GM20431 (cell line): ENCODE data around the gene ST8SIA4.

Source experiments
- in situ Hi-C: fragments of 300-500 bp; cut with MseI, MboI; formaldehyde crosslinking; loops from one replicate; pipeline ENCODE4 v1.15.0; 2020; ENCODE audit warnings: low sequenced_read_pairs; ENCODE audit not compliant: unreplicated experiment

The ST8SIA4 gene

GRCh38 chr5:100877274-100877673, 25.8 kb downstream of the ST8SIA4 start:
- in situ Hi-C loops = loop anchor here (25.0 kb wide), 1 partner anchor 90 kb away; no protein-coding TSS in a partner anchor

DNA sequence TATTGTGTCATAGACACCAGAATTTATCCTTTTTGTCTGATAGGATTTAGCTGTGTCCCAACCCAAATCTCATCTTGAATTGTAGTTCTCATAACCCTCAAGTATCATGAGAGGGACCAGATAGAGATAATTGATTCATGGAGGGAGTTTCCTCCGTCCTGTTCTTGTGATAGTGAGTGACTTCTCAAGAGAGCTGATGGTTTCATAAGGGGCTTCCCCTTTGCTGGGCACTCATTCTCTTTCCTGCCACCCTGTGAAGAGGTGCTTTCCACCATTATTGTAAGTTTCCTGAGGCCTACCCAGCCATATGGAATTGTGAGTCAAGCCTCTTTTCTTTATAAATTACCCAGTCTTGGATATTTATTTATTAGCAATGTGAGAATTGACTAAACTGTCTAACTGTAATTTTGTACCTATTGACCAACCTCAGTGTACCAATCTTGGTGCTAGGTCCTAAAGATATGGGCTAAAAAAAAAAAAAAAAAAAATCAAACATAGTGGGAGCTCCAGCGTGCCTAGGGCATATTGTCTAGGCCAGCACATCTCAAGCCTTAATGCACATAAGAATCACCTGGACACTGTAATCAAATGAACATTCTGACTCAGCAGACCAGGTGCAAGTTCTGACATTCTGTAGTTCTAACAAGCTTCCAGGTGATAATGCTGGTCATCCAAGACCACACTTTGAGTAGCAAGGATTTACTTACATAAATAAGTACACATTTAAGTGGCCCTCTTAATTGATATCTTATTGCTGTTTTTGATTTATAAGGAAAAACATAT, 30.5 kb downstream of the ST8SIA4 start:
- in situ Hi-C loops = no loop called here

DNA sequence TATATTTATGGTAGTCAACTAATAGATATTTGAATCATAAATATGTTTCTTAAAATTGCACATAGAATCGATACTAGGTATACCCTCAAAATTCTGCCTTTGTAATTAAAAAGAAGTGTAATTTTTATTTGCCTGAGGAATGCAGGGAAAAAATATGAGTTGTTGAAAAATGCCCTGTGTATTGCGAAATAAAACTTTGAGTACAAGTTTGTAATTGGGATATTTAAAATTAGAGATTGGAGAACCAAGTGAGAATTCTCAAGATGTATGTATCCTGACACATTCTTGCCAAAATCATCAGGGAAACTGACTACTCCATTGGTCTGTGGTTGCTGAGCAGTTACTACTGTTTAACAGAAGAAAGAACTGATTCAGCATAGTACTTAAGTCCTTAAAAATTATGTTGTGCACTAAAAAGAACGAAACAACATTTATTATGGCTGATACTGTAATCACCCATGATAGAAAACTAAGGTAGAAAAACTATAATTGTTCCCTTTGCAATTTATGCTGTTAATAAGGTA, 36.0 kb downstream of the ST8SIA4 start:
- in situ Hi-C loops = no loop called here

GRCh38 chr5:100864931-100865330, 38.2 kb downstream of the ST8SIA4 start:
- in situ Hi-C loops = no loop called here

- in situ Hi-C loops = no loop called here
Observed at GRCh38 chr5:100863739-100864138, 39.3 kb downstream of the ST8SIA4 start.

- in situ Hi-C loops = no loop called here
Observed at GRCh38 chr5:100861148-100861547, 41.9 kb downstream of the ST8SIA4 start.

- in situ Hi-C loops = no loop called here
Observed at GRCh38 chr5:100860407-100860806, 42.7 kb downstream of the ST8SIA4 start.

GRCh38 chr5:100858987-100859545, 44.0 kb downstream of the ST8SIA4 start:
- in situ Hi-C loops = no loop called here

DNA sequence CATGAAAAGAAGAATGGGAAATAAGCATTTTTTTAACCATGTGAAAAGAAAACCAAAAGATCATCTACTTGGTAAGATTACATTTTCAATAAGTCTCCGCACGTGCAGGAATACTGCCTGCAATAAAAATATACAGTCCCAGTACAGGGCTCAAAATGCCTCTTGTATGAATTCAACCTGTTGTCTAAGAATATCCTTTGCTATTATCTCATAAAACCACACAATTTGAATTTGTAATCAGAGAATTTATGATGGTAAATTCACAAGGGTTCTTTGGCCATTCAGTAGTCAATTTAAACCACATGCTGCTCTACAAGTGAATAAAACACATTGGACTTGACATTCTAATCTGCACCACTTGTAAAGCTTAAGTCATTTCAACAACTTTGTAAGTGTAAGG, 46.6 kb downstream of the ST8SIA4 start:
- in situ Hi-C loops = no loop called here

DNA sequence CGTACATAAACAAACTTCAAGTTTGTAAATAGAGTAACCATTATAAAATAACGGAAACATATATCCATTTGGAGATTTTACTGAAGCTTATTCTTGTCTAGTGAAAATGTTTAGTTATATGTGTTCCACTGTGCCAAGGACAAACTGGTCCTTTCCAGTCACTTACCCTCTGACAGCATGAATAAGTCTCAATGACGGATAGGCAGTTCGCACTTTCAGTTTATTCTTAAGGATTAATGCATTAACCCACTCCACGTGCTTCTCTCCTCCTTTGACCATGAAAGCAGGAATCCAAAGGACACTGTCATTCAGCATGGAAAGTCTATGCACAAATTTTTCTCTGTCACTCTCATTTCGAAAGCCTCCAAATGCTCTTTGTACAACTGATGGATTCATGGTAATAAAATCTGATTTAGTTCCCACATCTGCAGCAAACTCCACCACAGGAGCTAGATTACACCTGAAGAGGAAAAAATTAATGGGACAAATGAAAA, 47.1 kb downstream of the ST8SIA4 start:
- in situ Hi-C loops = no loop called here

DNA sequence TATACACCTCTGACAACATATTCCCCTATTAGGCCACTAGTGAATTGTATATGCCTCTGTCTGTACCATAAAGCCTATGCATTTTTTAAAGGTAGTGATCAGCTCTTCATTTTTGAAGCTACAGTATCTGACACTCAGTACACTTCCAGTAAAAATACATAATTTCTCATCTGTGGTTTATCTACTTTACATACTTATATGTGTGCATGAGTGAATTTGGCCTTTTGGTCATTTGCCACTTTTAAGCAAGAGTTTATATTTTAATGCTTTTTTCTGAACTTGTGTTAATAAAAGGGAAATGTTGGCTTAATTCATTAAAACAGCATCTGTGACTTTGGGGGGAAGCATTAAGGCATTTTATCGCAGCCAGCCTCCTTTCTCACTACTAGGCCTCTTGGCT, 47.8 kb downstream of the ST8SIA4 start:
- in situ Hi-C loops = no loop called here

DNA sequence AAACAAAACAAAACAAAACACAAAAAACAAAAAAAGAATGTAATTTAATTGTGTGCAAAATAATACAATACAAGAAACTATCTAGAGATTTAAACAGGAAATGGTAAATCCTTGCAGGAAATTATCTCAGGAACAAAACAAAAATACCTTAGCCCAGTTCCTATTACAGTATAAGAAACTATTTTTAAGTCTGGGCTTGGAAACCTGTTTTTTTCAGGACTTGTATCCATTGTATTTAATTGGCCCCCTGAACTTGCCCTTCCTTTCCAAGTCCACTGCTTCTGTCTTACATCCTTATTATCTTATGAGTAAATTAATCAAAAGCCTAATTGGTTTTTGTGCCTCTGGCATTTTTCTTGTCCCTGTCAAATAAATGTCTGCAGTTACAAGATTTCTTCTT, 48.5 kb downstream of the ST8SIA4 start:
- in situ Hi-C loops = no loop called here

- in situ Hi-C loops = no loop called here
Observed at GRCh38 chr5:100853582-100853981, 49.5 kb downstream of the ST8SIA4 start.

DNA sequence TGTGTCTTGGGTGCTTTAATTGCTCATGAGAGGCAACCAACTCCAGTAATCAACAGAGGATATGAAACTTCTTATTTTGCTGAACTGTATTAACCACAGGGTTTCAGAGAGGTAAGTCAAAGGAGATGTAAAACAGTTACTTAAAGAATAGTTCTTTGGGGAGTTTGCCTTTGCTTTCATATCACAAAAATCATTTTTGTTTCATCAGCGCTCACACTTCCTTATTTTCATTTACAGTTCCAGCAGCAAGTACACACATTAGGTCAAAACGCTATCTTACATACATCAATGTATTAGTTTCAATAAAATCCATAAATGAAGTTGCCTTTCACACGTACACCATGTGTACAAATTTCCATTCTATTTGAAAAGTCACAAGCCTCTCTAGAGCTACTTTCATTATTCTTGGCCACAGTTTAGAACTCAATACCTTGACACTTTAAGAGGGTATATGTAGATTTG, 50.1 kb downstream of the ST8SIA4 start:
- in situ Hi-C loops = no loop called here

DNA sequence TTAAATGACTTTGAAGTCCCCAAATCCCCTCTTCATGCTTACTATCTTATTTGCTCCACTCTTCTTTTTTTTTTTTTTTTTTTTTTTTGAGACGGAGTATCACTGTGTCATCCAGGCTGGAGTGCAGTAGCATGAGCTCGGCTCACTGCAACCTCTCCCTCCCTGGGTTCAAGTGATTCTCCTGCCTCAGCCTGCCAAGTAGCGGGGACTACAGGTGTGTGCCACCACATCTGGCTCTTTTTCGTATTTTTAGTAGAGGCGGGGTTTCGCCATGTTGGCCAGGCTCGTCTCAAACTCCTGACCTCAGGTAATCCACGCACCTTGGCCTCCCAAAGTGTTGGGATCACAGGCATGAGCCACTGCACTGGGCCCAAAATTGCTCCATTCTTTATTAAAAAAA, 51.0 kb downstream of the ST8SIA4 start:
- in situ Hi-C loops = no loop called here

DNA sequence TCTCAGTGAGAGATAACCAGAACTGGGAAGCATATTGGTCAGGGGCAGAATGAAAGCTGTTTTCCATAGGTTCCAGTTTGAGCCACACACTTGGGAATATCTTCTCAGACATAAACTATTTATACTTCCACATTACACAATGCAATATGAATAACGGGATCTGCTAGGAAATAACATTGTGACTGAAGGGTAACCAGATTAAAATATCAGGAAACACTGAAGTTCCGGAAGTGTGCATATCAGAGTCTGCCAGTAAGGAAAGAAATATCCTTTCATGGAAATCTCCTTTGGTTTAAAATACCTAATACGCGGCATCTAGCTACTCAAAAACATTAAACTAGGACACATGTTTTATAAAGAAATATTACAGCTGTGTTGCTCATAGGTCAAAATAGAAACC, 56.3 kb downstream of the ST8SIA4 start:
- in situ Hi-C loops = no loop called here

DNA sequence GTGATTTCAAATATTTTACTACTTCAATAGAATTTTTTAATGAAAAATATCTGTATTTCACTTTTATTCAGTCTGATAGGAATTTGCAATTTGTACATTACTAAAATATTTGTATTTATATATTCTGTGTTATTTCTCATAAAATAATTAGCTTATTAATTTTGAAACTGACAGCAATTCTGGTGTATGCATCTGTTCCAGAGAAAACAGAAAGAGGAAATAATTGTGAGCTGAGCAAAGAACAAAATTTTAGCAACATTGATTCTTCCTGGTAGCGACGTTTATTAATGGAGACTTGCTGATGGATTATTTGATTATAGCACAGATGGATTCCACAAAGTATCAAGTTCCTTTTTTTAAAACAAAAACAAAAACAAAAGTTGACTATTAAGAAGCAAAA, 61.0 kb downstream of the ST8SIA4 start:
- in situ Hi-C loops = no loop called here

DNA sequence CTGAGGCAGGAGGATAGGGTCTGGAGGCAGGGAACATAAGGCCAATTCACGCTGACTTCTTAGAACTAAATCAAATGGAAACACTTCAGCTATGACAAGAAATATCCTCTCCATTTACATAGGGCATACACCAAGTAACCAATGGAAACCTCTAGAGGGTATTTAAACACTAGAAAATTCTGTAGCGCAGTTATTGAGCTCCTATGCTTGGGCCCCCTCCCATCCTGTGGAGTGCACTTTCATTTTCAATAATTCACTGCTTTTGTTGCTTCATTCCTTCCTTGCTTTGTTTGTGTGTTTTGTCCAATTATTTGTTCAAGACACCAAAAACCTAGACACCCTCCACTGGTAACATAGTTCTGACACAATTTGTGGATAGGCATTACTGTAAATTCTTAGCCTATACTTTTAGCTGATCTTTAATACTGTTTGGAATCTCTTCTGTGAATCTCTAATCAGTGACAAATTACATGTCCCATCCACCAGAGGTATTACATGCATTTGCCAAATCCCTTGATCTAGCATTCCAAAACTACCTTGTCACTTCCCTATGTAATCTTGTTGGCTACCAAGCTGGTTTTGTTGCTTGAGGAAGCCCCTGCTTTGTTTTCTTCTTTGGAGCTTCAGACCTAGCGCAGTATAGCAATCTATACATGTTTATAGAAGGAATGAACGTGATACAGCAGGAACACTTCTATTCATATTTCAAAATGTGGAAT, 61.6 kb downstream of the ST8SIA4 start:
- in situ Hi-C loops = no loop called here

DNA sequence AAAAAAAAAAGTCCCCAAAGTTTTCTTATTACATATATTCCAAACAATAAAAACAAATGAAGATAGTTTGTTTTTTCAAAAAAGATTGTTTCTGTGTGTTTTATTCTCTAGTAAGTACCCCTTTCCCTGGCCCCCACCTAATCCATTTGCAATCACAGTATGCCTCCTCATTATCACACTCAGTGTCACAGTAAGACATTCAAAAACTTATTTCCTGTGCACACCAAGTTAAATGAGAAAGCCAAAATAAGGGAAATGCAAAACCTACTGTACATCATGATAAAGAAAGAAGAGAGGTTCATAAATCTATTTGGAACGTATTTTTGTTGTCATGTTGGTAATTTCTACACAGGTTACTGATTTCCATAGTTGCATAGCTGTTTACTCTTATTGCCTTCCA, 62.3 kb downstream of the ST8SIA4 start:
- in situ Hi-C loops = no loop called here

GRCh38 chr5:100840370-100840769, 62.7 kb downstream of the ST8SIA4 start:
- in situ Hi-C loops = no loop called here

DNA sequence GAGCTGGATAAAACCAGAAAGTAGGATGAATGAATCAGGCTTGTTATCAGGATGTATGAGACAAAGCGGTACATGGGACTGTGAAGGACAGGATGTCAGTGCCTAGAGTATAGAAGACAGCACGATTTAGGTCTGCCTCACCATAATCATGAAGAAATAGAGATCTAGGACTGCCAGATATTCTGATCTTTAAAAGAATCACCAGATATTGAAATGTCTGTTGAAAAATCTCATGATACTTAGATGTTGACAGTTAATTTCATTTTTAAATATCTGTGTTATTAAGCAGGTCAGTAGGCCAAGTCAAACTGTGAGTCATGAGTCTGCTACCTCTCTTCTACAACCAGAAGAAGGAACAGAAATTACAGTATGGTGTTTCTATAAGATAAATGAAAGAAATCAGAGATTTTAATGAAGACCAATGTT, 65.0 kb downstream of the ST8SIA4 start:
- in situ Hi-C loops = no loop called here
